BLaER1 (cell line): ENCODE results near the gene IFIT1B.
"Not testable (repeated sequence)": the region's sequence is repeated elsewhere in the genome, so short reads cannot be mapped to it uniquely, and the experiment has no call there.

Experiments used
- H3K27ac ChIP-seq: shearing (Covaris generic); formaldehyde crosslinking; 2 replicates; pipeline ENCODE4 v1.8.1; 2022
- H3K27me3 ChIP-seq: shearing (Covaris generic); formaldehyde crosslinking; 2 replicates; pipeline ENCODE4 v1.8.1; 2022
- H3K36me3 ChIP-seq: shearing (Covaris generic); formaldehyde crosslinking; 2 replicates; pipeline ENCODE4 v1.8.1; 2022
- H3K4me1 ChIP-seq: shearing (Covaris generic); formaldehyde crosslinking; 2 replicates; pipeline ENCODE4 v1.8.1; 2022
- H3K4me2 ChIP-seq: shearing (Covaris generic); formaldehyde crosslinking; 2 replicates; pipeline ENCODE4 v1.8.1; 2022
- H3K4me3 ChIP-seq: shearing (Covaris generic); formaldehyde crosslinking; 2 replicates; pipeline ENCODE4 v1.8.1; 2022
- H3K9ac ChIP-seq: shearing (Covaris generic); formaldehyde crosslinking; 2 replicates; pipeline ENCODE4 v1.8.1; 2022
- H3K9me3 ChIP-seq: shearing (Covaris generic); formaldehyde crosslinking; 2 replicates; pipeline ENCODE4 v1.8.1; 2022
- H4K20me1 ChIP-seq: shearing (Covaris generic); formaldehyde crosslinking; 2 replicates; pipeline ENCODE4 v1.8.1; 2022
- Cebpa-rat ChIP-seq: shearing (Covaris generic); IDR thresholded peaks from 2 replicates; pipeline ENCODE4 v1.8.1; 2022

IFIT1B gene, protein sequence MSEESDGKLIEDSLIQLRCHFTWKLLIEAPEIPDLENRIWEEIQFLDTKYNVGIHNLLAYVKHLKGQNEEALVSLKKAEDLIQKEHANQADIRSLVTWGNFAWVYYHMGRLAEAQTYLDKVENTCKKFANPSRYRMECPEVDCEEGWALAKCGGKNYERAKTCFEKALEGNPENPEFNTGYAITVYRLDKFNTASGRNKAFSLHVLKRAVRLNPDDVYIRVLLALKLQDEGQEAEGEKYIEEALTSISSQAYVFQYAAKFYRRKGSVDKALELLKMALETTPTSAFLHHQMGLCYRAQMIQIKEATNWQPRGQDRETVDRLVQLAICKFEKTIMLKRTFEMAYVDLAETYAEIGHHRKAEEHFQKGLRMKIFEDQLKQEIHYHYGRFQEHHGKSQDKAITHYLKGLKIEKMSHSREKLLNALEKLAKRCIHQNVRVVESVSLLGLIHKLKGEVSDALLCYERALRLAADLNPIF

GRCh38 chr10:89377705-89378637, at the start of gene IFIT1B:
Gene IFIT1B, plus strand, starts transcription at chr10:89378056. Its CDS starts 80 bp downstream, at chr10:89378136.
- no peak within 1 kb of the TSS for H3K27ac ChIP-seq
- no peak within 1 kb of the TSS for H3K9ac ChIP-seq
- H3K36me3 ChIP-seq: no peaks in the 10 kb centered on the region
- no peaks in the 10 kb centered on the region for H3K4me1 ChIP-seq
- no peaks in the 10 kb centered on the region for H4K20me1 ChIP-seq
- no peak for TF ChIP-seq Cebpa-rat
- H3K9me3 ChIP-seq: no peaks in the 10 kb centered on the region
- H3K4me3 ChIP-seq: no peak within 1 kb of the TSS
- no peaks in the 10 kb centered on the region for H3K27me3 ChIP-seq
- no peak within 1 kb of the TSS for H3K4me2 ChIP-seq

DNA sequence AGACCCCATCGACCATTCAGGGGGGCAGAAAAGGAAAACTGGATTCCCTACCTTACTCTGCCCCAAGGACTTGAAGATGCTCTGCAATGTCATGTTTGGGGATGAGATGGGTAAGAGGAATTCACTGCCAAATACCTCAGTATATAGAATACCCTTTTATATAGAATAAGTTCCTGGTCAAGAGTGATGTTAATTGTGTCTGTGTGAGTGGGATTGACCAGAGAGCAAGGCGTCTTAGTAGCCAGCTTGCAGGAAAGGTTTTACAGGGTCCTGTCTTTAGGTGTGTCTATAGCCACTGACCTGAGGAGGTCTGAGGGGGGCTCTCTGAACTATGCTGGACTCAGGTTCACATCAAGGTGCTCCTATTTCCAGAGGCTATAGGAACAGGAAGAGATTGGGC, 48.7 kb upstream of the IFIT1B start:
- no peak overlapping the region for H3K27ac ChIP-seq
- no peaks in the 10 kb centered on the region for H3K27me3 ChIP-seq
- peak overlapping the region; percentile 65; the same call in 1 of the 2 replicates for H3K4me3 ChIP-seq
- no peak for TF ChIP-seq Cebpa-rat
- peak overlapping the region; percentile 94 for H3K4me2 ChIP-seq
- peaks cover 5% of the 10 kb centered on the region; the same call in 1 of the 2 replicates for H3K9me3 ChIP-seq
- H3K36me3 ChIP-seq: no peaks in the 10 kb centered on the region
- H4K20me1 ChIP-seq: no peaks in the 10 kb centered on the region
- no peak overlapping the region for H3K9ac ChIP-seq
- H3K4me1 ChIP-seq: peaks cover 68% of the 10 kb centered on the region

GRCh38 chr10:89330014-89330413, 47.8 kb upstream of the IFIT1B start:
- 0 out of 2 replicates have a peak overlapping the region, but pooled peaks have one; percentile 57 for H3K27ac ChIP-seq
- peaks cover 75% of the 10 kb centered on the region for H3K4me1 ChIP-seq
- H3K27me3 ChIP-seq, H4K20me1 ChIP-seq, H3K9ac ChIP-seq, H3K4me3 ChIP-seq, H3K9me3 ChIP-seq, H3K36me3 ChIP-seq: not testable (repeated sequence)
- peak overlapping the region; percentile 94 for H3K4me2 ChIP-seq

GRCh38 chr10:89330537-89331212, 47.2 kb upstream of the IFIT1B start:
- TF ChIP-seq Cebpa-rat: no peak
- Histone ChIP-seq H3K4me1 (peaks cover 75% of the 10 kb centered on the region), H3K36me3 (no peaks in the 10 kb centered on the region), H3K27ac (peak overlapping the region; percentile 57), H3K9me3 (no peaks in the 10 kb centered on the region), H3K4me3 (no peak overlapping the region), H3K9ac (no peak overlapping the region), H4K20me1 (no peaks in the 10 kb centered on the region), H3K27me3 (no peaks in the 10 kb centered on the region), H3K4me2 (peak overlapping the region; percentile 94)

DNA sequence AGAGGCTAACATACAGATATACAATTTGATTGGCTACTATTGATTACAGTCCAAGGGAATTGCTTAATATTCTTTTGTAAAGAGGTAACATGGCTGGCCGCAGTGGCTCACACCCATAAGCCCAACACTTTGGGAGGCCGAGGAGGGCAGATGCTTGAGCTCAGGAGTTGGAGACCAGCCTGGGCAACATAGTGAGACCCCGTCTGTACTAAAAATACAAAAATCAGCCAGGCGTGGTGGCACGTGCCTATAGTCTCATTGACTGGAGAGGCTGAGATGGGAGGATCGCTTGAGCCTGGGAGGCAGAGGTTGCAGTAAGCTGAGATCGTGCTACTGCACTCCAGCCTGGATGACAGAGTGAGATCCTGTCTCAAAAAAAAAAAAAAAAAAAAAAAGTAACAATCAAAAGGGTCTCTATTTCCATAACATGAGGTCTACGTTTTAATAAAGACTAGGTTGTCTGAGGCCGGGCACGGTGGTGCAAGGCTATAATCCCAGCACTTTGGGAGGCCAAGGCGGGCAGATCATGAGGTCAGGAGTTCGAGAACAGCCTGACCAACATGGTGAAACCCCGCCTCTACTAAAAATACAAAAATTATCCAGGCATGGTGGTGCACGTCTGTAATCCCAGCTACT, 46.3 kb upstream of the IFIT1B start:
- Histone ChIP-seq H3K9ac (peak overlapping the region; percentile 16; the same call in 1 of the 2 replicates), H3K27ac (peak overlapping the region; percentile 57; the same call in 1 of the 2 replicates), H3K4me1 (peaks cover 75% of the 10 kb centered on the region), H3K4me2 (peak overlapping the region; percentile 94), H3K4me3 (peak overlapping the region; percentile 60)
- H4K20me1 ChIP-seq, H3K27me3 ChIP-seq, H3K36me3 ChIP-seq, H3K9me3 ChIP-seq: not testable (repeated sequence)

DNA sequence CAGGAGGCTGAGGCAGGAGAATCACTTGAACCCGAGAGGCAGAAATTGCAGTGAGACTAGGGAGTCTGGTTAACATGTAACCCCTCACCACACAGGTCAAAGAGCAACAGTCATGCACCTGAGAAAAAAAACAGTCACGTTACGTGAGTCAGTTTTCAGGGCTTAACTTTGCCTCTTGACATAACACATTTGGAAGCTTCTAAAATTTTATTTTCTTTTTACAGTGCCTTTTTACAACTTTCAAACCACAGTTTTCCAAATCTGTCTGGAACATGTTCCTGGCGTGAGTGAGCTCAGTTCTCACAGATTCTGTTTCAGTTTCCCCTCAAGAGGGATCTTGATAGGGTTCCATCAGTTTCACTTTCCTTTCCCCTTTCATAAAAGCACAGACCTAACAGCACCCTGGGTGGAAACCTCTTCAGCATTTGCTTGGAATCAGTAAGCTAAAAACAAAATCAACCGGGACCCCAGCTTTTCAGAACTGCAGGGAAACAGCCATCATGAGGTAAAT, 45.7 kb upstream of the IFIT1B start:
- Histone ChIP-seq H3K27me3 (no peaks in the 10 kb centered on the region), H3K36me3 (peaks cover 6% of the 10 kb centered on the region), H3K4me2 (peak overlapping the region; percentile 94), H3K4me3 (peak overlapping the region; percentile 60), H3K9ac (peak overlapping the region; percentile 16; the same call in 1 of the 2 replicates), H4K20me1 (no peaks in the 10 kb centered on the region), H3K4me1 (peaks cover 70% of the 10 kb centered on the region), H3K9me3 (peaks cover 1% of the 10 kb centered on the region; the same call in 1 of the 2 replicates), H3K27ac (peak overlapping the region; percentile 57)
- no peak for TF ChIP-seq Cebpa-rat

- no peaks in the 10 kb centered on the region for H3K27me3 ChIP-seq
- peaks cover 13% of the 10 kb centered on the region; the same call in 1 of the 2 replicates for H3K9me3 ChIP-seq
- H3K36me3 ChIP-seq: peaks cover 36% of the 10 kb centered on the region
- no peak overlapping the region for H3K27ac ChIP-seq
- H3K4me2 ChIP-seq: no peak overlapping the region
- no peaks in the 10 kb centered on the region for H4K20me1 ChIP-seq
- peaks cover 43% of the 10 kb centered on the region for H3K4me1 ChIP-seq
- H3K4me3 ChIP-seq: no peak overlapping the region
- H3K9ac ChIP-seq: no peak overlapping the region
- no peak for TF ChIP-seq Cebpa-rat
Observed at GRCh38 chr10:89335226-89335625, 42.6 kb upstream of the IFIT1B start.

GRCh38 chr10:89336241-89336640, 41.6 kb upstream of the IFIT1B start:
- Histone ChIP-seq H3K9ac (no peak overlapping the region), H3K4me1 (peaks cover 33% of the 10 kb centered on the region), H3K27me3 (no peaks in the 10 kb centered on the region), H3K27ac (no peak overlapping the region), H3K4me3 (no peak overlapping the region), H3K36me3 (peaks cover 46% of the 10 kb centered on the region), H3K9me3 (peaks cover 13% of the 10 kb centered on the region; the same call in 1 of the 2 replicates), H3K4me2 (no peak overlapping the region), H4K20me1 (no peaks in the 10 kb centered on the region)
- TF ChIP-seq Cebpa-rat: no peak

- Histone ChIP-seq H3K4me2 (no peak overlapping the region), H4K20me1 (no peaks in the 10 kb centered on the region), H3K36me3 (peaks cover 46% of the 10 kb centered on the region), H3K27me3 (no peaks in the 10 kb centered on the region), H3K9ac (no peak overlapping the region), H3K9me3 (peaks cover 13% of the 10 kb centered on the region; the same call in 1 of the 2 replicates), H3K4me3 (no peak overlapping the region), H3K27ac (no peak overlapping the region), H3K4me1 (peaks cover 24% of the 10 kb centered on the region)
- TF ChIP-seq Cebpa-rat: no peak
Observed at GRCh38 chr10:89337484-89337883, 40.4 kb upstream of the IFIT1B start.
